GM23248 (cell line): ENCODE data around the gene OR6Y1.

Experiments
- EZH2 ChIP-seq: fragments of 200-600 bp; sonication (generic); IDR thresholded peaks from 2 replicates; pipeline ENCODE4 v1.6.1; 2018; ENCODE audit warnings: antibody characterized with exemption, mild to moderate bottlenecking; ENCODE audit not compliant: insufficient read depth, poor library complexity, severe bottlenecking
- EZH2phosphoT487 ChIP-seq: fragments of 200-600 bp; sonication (generic); IDR thresholded peaks from 2 replicates; pipeline ENCODE4 v1.6.1; 2018; ENCODE audit warnings: antibody characterized with exemption, moderate library complexity, mild to moderate bottlenecking, low read depth; ENCODE audit not compliant: insufficient read depth

DNA sequence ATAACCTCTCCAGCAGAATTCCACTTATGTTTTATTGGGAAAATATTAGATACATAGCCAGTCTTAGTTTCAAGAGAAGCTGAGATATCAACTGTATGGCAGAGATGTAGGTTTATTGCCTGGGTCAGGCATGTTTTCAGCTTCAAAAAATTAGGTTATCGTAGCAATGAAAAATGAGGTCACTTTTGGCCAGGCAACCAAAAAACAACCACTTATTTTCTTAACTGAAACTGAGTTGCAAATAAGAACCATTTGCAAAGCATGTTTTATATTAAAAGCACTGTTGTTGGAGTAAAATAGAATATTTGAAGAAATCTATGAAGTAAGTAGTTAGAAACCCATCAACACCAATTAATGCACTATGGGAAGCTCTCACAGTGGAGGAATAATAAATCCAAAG, 5.5 kb upstream of the OR6Y1 start:
- TF ChIP-seq EZH2: no peak
- TF ChIP-seq EZH2phosphoT487: no peak
